H4 (cell line): ENCODE results near the gene KLHL18. TPM values are rescaled to one million over a fixed set of nuclear protein-coding genes. Genes with fewer than 3 reads are reported as not detected.

Source experiments
- DNase-seq: peaks from one replicate; pipeline ENCODE4 v3.0.0-alpha.2; 2015; ENCODE audit warnings: low spot score
- total RNA-seq: library from RNA; depleted of rRNA; stranded (reverse); fragments of >200 nt; shearing (Covaris generic); gene quantifications from 2 replicates; pipeline ENCODE4 v1.2.3, GENCODE V29; 2014; rRNA removed

KLHL18 gene
- total RNA-seq, 1 experiment from 2014 or later, result 17.5 TPM

DNA sequence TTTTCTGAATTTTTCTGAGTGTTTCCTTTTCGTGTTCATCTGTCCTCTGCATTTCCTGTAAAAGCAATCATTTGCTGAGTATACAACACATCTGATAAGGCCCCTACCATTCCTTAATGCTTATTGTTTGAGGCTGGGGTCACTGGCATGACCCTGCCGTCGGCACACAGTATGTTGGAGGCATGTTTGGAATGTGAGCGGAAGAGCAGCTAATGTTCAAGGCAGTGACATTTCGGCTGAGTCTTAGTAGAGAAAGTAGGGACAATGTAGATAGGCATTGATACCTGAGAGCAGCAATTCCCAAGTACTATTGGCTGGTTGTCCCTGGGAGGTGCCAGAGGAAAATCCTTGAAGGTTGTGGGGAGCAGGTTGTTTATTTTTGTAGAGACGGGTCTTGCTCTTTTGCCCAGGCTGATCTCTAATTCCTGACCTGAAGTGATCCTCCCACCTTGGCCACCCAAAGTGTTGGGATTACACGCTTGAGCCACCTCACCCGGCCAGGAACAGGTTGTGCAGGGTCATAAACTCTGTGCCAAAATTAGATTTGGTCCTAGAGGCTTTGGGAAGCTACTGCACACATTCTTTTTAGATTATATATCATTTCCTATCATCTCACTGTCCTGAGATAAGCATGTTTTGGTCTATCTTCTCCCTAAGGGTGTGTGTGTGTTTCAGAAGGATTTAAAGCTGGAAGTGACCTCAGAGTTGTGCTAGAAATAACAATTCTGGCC, 111.6 kb downstream of the KLHL18 start:
- DNase-seq, result no peak

DNA sequence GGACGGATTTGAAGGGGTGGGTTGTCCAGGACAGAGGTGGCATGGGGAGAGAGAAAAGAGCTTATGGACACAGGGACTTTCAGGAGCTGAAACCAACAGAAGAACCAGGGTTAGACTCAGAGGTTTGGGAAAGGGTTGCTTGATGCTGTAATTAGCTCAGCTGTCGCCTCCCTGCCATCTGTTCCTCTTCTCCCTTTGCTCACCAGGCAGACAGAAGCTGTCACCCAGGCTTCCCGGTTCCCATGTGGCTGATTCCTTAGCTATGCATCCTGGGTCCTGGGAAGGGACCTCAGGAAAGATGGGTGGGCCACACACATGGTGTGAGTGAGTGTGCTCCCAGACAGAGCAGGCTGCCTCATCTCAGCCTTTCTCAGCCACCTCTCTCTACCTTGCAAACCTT, 112.1 kb downstream of the KLHL18 start:
- DNase-seq, result no peak

Other genes starting within 250 kb of the KLHL18 start
- 9.3 and 9.5 TPM in 2 replicates for gene SETD2, start 118.8 kb upstream of the KLHL18 start, total RNA-seq
- 5.3 and 13.3 TPM in 2 replicates for gene KIF9, start 145 bp upstream of the KLHL18 start, total RNA-seq
- gene PTPN23, start 98.1 kb downstream of the KLHL18 start, total RNA-seq, result 3.8 and 6.9 TPM in 2 replicates
- 24.7 and 26.1 TPM in 2 replicates for gene SCAP, start 193.0 kb downstream of the KLHL18 start, total RNA-seq
- gene ELP6, start 230.8 kb downstream of the KLHL18 start, total RNA-seq, result 21.0 and 35.4 TPM in 2 replicates